Measurements from ENCODE around the gene CNOT10.

Gene CNOT10

GRCh38 chr3:32686713-32687112, 1.7 kb downstream of the CNOT10 start:
- Histone ChIP-seq H3K4me2 (ENCODE audit: insufficient read depth, low read length, poor library complexity, severe bottlenecking) (no peak overlapping the region), H3K4me1 (ENCODE audit: control insufficient read depth in 2 of 2, insufficient read depth in 1 of 2, low read depth in 1 of 2, low read length in 2 of 2) (peaks cover 2 to 9% of the 10 kb centered on the region in 2 donors), H4K91ac (ENCODE audit: low read depth, low read length, poor library complexity) (no peak overlapping the region), H3K4ac (ENCODE audit: low read length) (no peak overlapping the region), H2BK15ac (ENCODE audit: low read length) (no peak overlapping the region), H3K4me3 (ENCODE audit: low read length in 2 of 2) (peak overlapping the region in 1 of 2 donors; percentile 79), H2BK12ac (ENCODE audit: low read length) (no peak overlapping the region), H3K27ac (replicated peaks; ENCODE audit: low read length) (no peak overlapping the region), H3K9me3 (replicated peaks in 1 of 2; ENCODE audit: control insufficient read depth in 2 of 2, insufficient read depth in 1 of 2, low read depth in 1 of 2, low read length in 2 of 2) (no peaks in the 10 kb centered on the region), H3K23ac (ENCODE audit: low read depth, low read length, poor library complexity) (no peak overlapping the region), H2AFZ (ENCODE audit: low read length) (no peak overlapping the region), H3K27me3 (ENCODE audit: control insufficient read depth in 3 of 3, insufficient read depth in 3 of 3, low read depth in 1 of 3, low read length in 3 of 3) (no peaks in the 10 kb centered on the region), H3K18ac (ENCODE audit: low read length) (no peak overlapping the region), H4K8ac (ENCODE audit: low read depth, low read length) (no peak overlapping the region), H2BK5ac (ENCODE audit: low read length) (no peak overlapping the region), H3K14ac (ENCODE audit: low read length) (no peak overlapping the region), H3K36me3 (replicated peaks in 1 of 2; ENCODE audit: control insufficient read depth in 2 of 2, insufficient read depth in 2 of 2, low read length in 2 of 2) (peaks cover 0 to 29% of the 10 kb centered on the region in 2 donors), H3K79me1 (ENCODE audit: low read depth, low read length) (peaks cover 7% of the 10 kb centered on the region), H2BK120ac (ENCODE audit: low read depth, low read length) (no peak overlapping the region), H3K9ac (ENCODE audit: low read depth, low read length, poor library complexity) (no peak overlapping the region), H2AK5ac (ENCODE audit: low read depth, low read length) (no peak overlapping the region)
- DNase-seq (ENCODE audit: low spot score): no peak
- no CpG with 5 or more reads among the region's 3 CpGs for WGBS, 2 donors (ENCODE audit: extremely low coverage in 2 of 2, insufficient read length in 2 of 2, insufficient replicate concordance in 1 of 2)

GRCh38 chr3:32691847-32692246, 6.9 kb downstream of the CNOT10 start:
- Histone ChIP-seq H3K9me3 (replicated peaks in 1 of 2; ENCODE audit: control insufficient read depth in 2 of 2, insufficient read depth in 1 of 2, low read depth in 1 of 2, low read length in 2 of 2) (no peaks in the 10 kb centered on the region), H2AK5ac (ENCODE audit: low read depth, low read length) (no peak overlapping the region), H3K4me1 (ENCODE audit: control insufficient read depth in 2 of 2, insufficient read depth in 1 of 2, low read depth in 1 of 2, low read length in 2 of 2) (peaks cover 0 to under 1% of the 10 kb centered on the region in 2 donors), H3K4me3 (ENCODE audit: low read length in 2 of 2) (no peak overlapping the region), H2AFZ (ENCODE audit: low read length) (no peak overlapping the region), H3K4me2 (ENCODE audit: insufficient read depth, low read length, poor library complexity, severe bottlenecking) (no peak overlapping the region), H3K9ac (ENCODE audit: low read depth, low read length, poor library complexity) (no peak overlapping the region), H3K18ac (ENCODE audit: low read length) (no peak overlapping the region), H2BK12ac (ENCODE audit: low read length) (no peak overlapping the region), H3K79me1 (ENCODE audit: low read depth, low read length) (peaks cover 11% of the 10 kb centered on the region), H4K91ac (ENCODE audit: low read depth, low read length, poor library complexity) (no peak overlapping the region), H2BK15ac (ENCODE audit: low read length) (no peak overlapping the region), H3K4ac (ENCODE audit: low read length) (no peak overlapping the region), H2BK120ac (ENCODE audit: low read depth, low read length) (no peak overlapping the region), H3K23ac (ENCODE audit: low read depth, low read length, poor library complexity) (no peak overlapping the region), H2BK5ac (ENCODE audit: low read length) (no peak overlapping the region), H3K36me3 (replicated peaks in 1 of 2; ENCODE audit: control insufficient read depth in 2 of 2, insufficient read depth in 2 of 2, low read length in 2 of 2) (peaks cover 3 to 50% of the 10 kb centered on the region in 2 donors), H3K14ac (ENCODE audit: low read length) (no peak overlapping the region), H3K27me3 (ENCODE audit: control insufficient read depth in 3 of 3, insufficient read depth in 3 of 3, low read depth in 1 of 3, low read length in 3 of 3) (no peaks in the 10 kb centered on the region), H4K8ac (ENCODE audit: low read depth, low read length) (no peak overlapping the region), H3K27ac (replicated peaks; ENCODE audit: low read length) (no peak overlapping the region)
- no CpG with 5 or more reads among the region's 4 CpGs for WGBS, 2 donors (ENCODE audit: extremely low coverage in 2 of 2, insufficient read length in 2 of 2, insufficient replicate concordance in 1 of 2)
- no peak for DNase-seq (ENCODE audit: low spot score)

- Histone ChIP-seq H3K14ac (ENCODE audit: low read length) (no peak overlapping the region), H3K9me3 (replicated peaks in 1 of 2; ENCODE audit: control insufficient read depth in 2 of 2, insufficient read depth in 1 of 2, low read depth in 1 of 2, low read length in 2 of 2) (no peaks in the 10 kb centered on the region), H2BK5ac (ENCODE audit: low read length) (no peak overlapping the region), H2AFZ (ENCODE audit: low read length) (no peak overlapping the region), H3K4me3 (ENCODE audit: low read length in 2 of 2) (no peak overlapping the region), H2AK5ac (ENCODE audit: low read depth, low read length) (no peak overlapping the region), H3K4ac (ENCODE audit: low read length) (no peak overlapping the region), H3K4me2 (ENCODE audit: insufficient read depth, low read length, poor library complexity, severe bottlenecking) (no peak overlapping the region), H2BK15ac (ENCODE audit: low read length) (no peak overlapping the region), H4K91ac (ENCODE audit: low read depth, low read length, poor library complexity) (no peak overlapping the region), H3K27me3 (ENCODE audit: control insufficient read depth in 3 of 3, insufficient read depth in 3 of 3, low read depth in 1 of 3, low read length in 3 of 3) (no peaks in the 10 kb centered on the region), H3K4me1 (ENCODE audit: control insufficient read depth in 2 of 2, insufficient read depth in 1 of 2, low read depth in 1 of 2, low read length in 2 of 2) (no peaks in the 10 kb centered on the region), H2BK12ac (ENCODE audit: low read length) (no peak overlapping the region), H3K9ac (ENCODE audit: low read depth, low read length, poor library complexity) (no peak overlapping the region), H3K27ac (replicated peaks; ENCODE audit: low read length) (no peak overlapping the region), H3K79me1 (ENCODE audit: low read depth, low read length) (peaks cover 4% of the 10 kb centered on the region), H4K8ac (ENCODE audit: low read depth, low read length) (no peak overlapping the region), H3K18ac (ENCODE audit: low read length) (no peak overlapping the region), H3K36me3 (replicated peaks in 1 of 2; ENCODE audit: control insufficient read depth in 2 of 2, insufficient read depth in 2 of 2, low read length in 2 of 2) (peaks cover 5 to 35% of the 10 kb centered on the region in 2 donors), H3K23ac (ENCODE audit: low read depth, low read length, poor library complexity) (no peak overlapping the region), H2BK120ac (ENCODE audit: low read depth, low read length) (no peak overlapping the region)
- DNase-seq (ENCODE audit: low spot score): no peak
- no CpG with 5 or more reads among the region's 3 CpGs for WGBS, 2 donors (ENCODE audit: extremely low coverage in 2 of 2, insufficient read length in 2 of 2, insufficient replicate concordance in 1 of 2)
These were observed 11.5 kb downstream of the CNOT10 start for GRCh38 chr3:32696523-32696922.

GRCh38 chr3:32698506-32698905, 13.5 kb downstream of the CNOT10 start:
- H2AFZ ChIP-seq (ENCODE audit: low read length): no peak overlapping the region
- no peak overlapping the region for H2BK12ac ChIP-seq (ENCODE audit: low read length)
- H4K8ac ChIP-seq (ENCODE audit: low read depth, low read length): no peak overlapping the region
- no peak overlapping the region for H3K4me3 ChIP-seq (ENCODE audit: low read length in 2 of 2)
- no peak overlapping the region for H4K91ac ChIP-seq (ENCODE audit: low read depth, low read length, poor library complexity)
- no peak overlapping the region for H2AK5ac ChIP-seq (ENCODE audit: low read depth, low read length)
- H3K27ac ChIP-seq (replicated peaks; ENCODE audit: low read length): no peak overlapping the region
- no peak overlapping the region for H2BK5ac ChIP-seq (ENCODE audit: low read length)
- no peak overlapping the region for H2BK15ac ChIP-seq (ENCODE audit: low read length)
- DNase-seq (ENCODE audit: low spot score): no peak
- H3K14ac ChIP-seq (ENCODE audit: low read length): no peak overlapping the region
- peaks cover 4% of the 10 kb centered on the region for H3K79me1 ChIP-seq (ENCODE audit: low read depth, low read length)
- no CpG with 5 or more reads among the region's 2 CpGs for WGBS, 2 donors (ENCODE audit: extremely low coverage in 2 of 2, insufficient read length in 2 of 2, insufficient replicate concordance in 1 of 2)
- H3K23ac ChIP-seq (ENCODE audit: low read depth, low read length, poor library complexity): no peak overlapping the region
- H3K4me1 ChIP-seq (ENCODE audit: control insufficient read depth in 2 of 2, insufficient read depth in 1 of 2, low read depth in 1 of 2, low read length in 2 of 2): peaks cover 0 to 2% of the 10 kb centered on the region in 2 donors
- no peaks in the 10 kb centered on the region for H3K9me3 ChIP-seq (replicated peaks in 1 of 2; ENCODE audit: control insufficient read depth in 2 of 2, insufficient read depth in 1 of 2, low read depth in 1 of 2, low read length in 2 of 2)
- no peak overlapping the region for H3K4me2 ChIP-seq (ENCODE audit: insufficient read depth, low read length, poor library complexity, severe bottlenecking)
- H3K18ac ChIP-seq (ENCODE audit: low read length): no peak overlapping the region
- H3K4ac ChIP-seq (ENCODE audit: low read length): no peak overlapping the region
- H3K36me3 ChIP-seq (replicated peaks in 1 of 2; ENCODE audit: control insufficient read depth in 2 of 2, insufficient read depth in 2 of 2, low read length in 2 of 2): peaks cover 3 to 25% of the 10 kb centered on the region in 2 donors
- H3K27me3 ChIP-seq (ENCODE audit: control insufficient read depth in 3 of 3, insufficient read depth in 3 of 3, low read depth in 1 of 3, low read length in 3 of 3): no peaks in the 10 kb centered on the region
- no peak overlapping the region for H3K9ac ChIP-seq (ENCODE audit: low read depth, low read length, poor library complexity)
- no peak overlapping the region for H2BK120ac ChIP-seq (ENCODE audit: low read depth, low read length)

Data from neuronal stem cell (in vitro differentiated cells).